Naive thymus-derived CD8-positive, alpha-beta T cell (primary cell): Measurements from ENCODE around the gene ADRA1B. TPM values are rescaled to one million over a fixed set of nuclear protein-coding genes. Genes with fewer than 3 reads are reported as not detected.
"Not testable (repeated sequence)": the region's sequence is repeated elsewhere in the genome, so short reads cannot be mapped to it uniquely, and the experiment has no call there.

ENCODE experiments used
- ATAC-seq, 2 donors: fragments of 150-1000 bp; cut with Tn5 transposase in 1 of 2; sonication (Bioruptor Pico), chemical (Tn5 transposase) in 1 of 2; 1 replicate in 1 of 2; 2 replicates in 1 of 2; pipeline ENCODE4 v1.10.0; 2021; ENCODE audit warnings: mild to moderate bottlenecking in 2 of 2, moderate library complexity in 2 of 2
- POLR2A ChIA-PET: fragments of 350-600 bp; sonication (Branson Sonifier 250); formaldehyde crosslinking; loops from one replicate; lab custom pipeline; 2021; ENCODE audit warnings: antibody characterized with exemption; lab: Charles Lee
- DNase-seq, 10 donors: peaks; one replicate each; pipeline versions ENCODE4 v3.0.0 to v3.0.0-alpha.2; 2020 to 2022
- H3K27ac Mint-ChIP-seq, 10 donors: one replicate each; pipeline ENCODE4 v1.8.0; 2020 to 2022; ENCODE audit warnings: mild to moderate bottlenecking in 10 of 10, mixed read lengths in 10 of 10, moderate library complexity in 4 of 10, inconsistent platforms in 1 of 10
- H3K27me3 Mint-ChIP-seq, 5 donors: one replicate each; pipeline ENCODE4 v1.8.0; 2021 to 2022; ENCODE audit warnings: mixed read lengths in 5 of 5
- H3K36me3 Mint-ChIP-seq, 3 donors: one replicate each; pipeline ENCODE4 v1.8.0; 2020 to 2022; ENCODE audit warnings: mixed read lengths in 3 of 3, mild to moderate bottlenecking in 2 of 3, inconsistent platforms in 1 of 3
- H3K4me1 Mint-ChIP-seq, 4 donors: one replicate each; pipeline ENCODE4 v1.8.0; 2021 to 2022; ENCODE audit warnings: mixed read lengths in 4 of 4
- H3K4me3 Mint-ChIP-seq, 10 donors: one replicate each; pipeline ENCODE4 v1.8.0; 2020 to 2022; ENCODE audit warnings: mild to moderate bottlenecking in 10 of 10, mixed read lengths in 10 of 10, moderate library complexity in 6 of 10, inconsistent platforms in 1 of 10
- H3K9me3 Mint-ChIP-seq, 9 donors: one replicate each; pipeline ENCODE4 v1.8.0; 2020 to 2022; ENCODE audit warnings: mixed read lengths in 9 of 9, mild to moderate bottlenecking in 3 of 9, inconsistent platforms in 1 of 9, moderate library complexity in 1 of 9
- polyA plus RNA-seq, 3 donors: library from polyadenylated mRNA; unstranded; fragments of 300-500 nt; fragmentation: Illumina TruSeq; gene quantifications; one replicate each; pipeline ENCODE4 v1.2.3, GENCODE V29; 2021
- total RNA-seq, 8 experiments: library from RNA in 2 of 8; stranded (reverse) in 2 of 8; gene quantifications; one replicate each; pipeline ENCODE4 v1.2.3 and lab custom pipeline; 2021 to 2026

ADRA1B gene
- total and polyA plus RNA-seq, 5 experiments from 2014 or later, result not detected

DNA sequence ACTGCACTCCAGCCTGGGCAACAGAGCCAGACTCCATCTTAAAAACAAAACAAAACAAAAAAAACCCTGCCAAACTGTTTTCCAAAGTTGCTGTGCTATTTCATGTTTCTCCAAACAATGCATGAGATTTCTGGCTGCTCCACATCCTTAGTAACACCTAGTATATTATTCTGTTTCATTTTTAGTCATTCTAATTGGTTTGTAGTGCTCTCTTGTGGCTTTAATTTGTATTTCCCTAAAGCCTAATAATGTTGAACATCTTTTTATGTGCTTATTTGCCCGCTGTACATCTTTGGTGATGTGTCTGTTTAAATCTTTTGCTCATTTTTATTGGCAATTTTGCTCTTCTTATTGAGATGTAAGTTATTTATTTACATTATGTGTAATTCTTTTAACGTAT lies 74.2 kb downstream of the ADRA1B start:
- DNase-seq (no peak), ATAC-seq (no peak)
- Mint-ChIP-seq H3K27me3 (peaks cover 18 to 42% (median 33%) of the 10 kb centered on the region in 5 donors), H3K4me1 (peaks cover 0 to 4% (median under 1%) of the 10 kb centered on the region in 4 donors), H3K9me3 (peaks cover 0 to 23% (median 9%) of the 10 kb centered on the region in 9 donors), H3K27ac (no peak overlapping the region), H3K4me3 (no peak overlapping the region), H3K36me3 (peaks cover 0 to 14% (median 0%) of the 10 kb centered on the region in 3 donors)
- POLR2A ChIA-PET, result no interaction called here

DNA sequence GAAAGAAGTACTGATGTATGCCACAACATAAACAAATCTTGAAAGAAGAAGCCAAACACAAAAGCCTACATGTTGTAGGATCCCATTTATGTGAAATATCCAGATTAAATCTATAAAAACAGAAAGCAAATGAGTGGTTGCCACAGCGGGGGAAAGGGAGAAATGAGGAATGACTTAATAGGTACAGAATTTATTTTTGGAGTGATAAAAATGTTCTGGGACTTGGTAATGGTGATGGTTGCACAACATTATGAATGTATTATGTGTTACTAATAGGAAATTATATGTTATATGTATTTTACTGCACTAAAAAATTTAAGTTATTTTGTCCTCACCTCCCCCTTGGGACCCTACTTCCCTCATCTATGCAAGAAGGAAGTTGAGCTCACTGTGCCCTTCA lies 76.3 kb downstream of the ADRA1B start:
- peaks cover 0 to 14% (median 0%) of the 10 kb centered on the region in 3 donors for H3K36me3 Mint-ChIP-seq
- POLR2A ChIA-PET, result no interaction called here
- DNase-seq (no peak), ATAC-seq (no peak)
- peaks cover 18 to 48% (median 30%) of the 10 kb centered on the region in 5 donors for H3K27me3 Mint-ChIP-seq
- peaks cover 0 to 23% (median 9%) of the 10 kb centered on the region in 9 donors for H3K9me3 Mint-ChIP-seq
- H3K27ac Mint-ChIP-seq, result no peak overlapping the region
- H3K4me1 Mint-ChIP-seq, result peaks cover 0 to 2% (median under 1%) of the 10 kb centered on the region in 4 donors
- no peak overlapping the region for H3K4me3 Mint-ChIP-seq

DNA sequence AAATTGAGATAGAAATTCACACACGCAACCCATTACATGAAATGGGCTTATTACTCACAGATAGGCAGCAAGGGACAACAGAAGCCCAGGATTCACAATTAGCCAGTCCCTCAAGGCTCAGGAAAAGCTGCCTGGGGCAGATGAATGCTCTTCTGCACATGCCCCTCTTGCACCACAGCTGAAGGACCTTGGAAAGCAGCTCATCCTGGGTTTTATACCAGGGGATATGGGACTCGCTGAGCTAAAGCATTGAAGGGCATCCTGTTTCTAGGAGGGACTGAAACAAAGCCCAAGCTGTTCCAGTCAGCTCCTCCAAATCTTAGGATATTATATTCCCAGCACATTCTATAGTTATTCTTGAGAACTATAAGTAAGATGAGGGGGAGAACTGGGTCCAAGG lies 76.9 kb downstream of the ADRA1B start:
- H3K4me3 Mint-ChIP-seq, result no peak overlapping the region
- no peak overlapping the region for H3K27ac Mint-ChIP-seq
- H3K4me1 Mint-ChIP-seq, result no peaks in the 10 kb centered on the region
- DNase-seq (no peak), ATAC-seq (no peak)
- peaks cover 18 to 45% (median 24%) of the 10 kb centered on the region in 5 donors for H3K27me3 Mint-ChIP-seq
- H3K36me3 Mint-ChIP-seq, result peaks cover 0 to 14% (median 0%) of the 10 kb centered on the region in 3 donors
- POLR2A ChIA-PET, result no interaction called here
- peaks cover 0 to 23% (median 9%) of the 10 kb centered on the region in 9 donors for H3K9me3 Mint-ChIP-seq

DNA sequence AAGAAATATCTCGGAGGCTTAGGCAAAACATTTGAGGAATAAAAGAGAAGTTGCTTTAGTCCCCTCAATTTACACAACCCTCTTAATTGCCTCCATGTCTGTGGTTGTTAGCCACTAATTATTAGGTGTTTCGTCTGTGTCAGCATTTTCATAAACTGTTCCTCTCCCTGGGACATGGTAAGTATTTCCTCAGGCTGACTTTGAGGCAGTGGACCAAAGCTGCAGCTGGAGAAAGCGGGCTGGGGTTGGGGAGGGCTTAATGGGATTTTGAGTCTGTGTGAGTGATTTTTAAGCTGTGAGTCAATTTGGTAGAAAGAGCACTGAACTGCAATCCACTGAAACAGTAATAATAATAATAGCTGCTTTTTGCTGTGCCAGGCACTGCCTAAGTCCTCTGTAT lies 79.6 kb downstream of the ADRA1B start:
- no peak for ATAC-seq
- H3K9me3 Mint-ChIP-seq, result peaks cover 0 to 23% (median 9%) of the 10 kb centered on the region in 9 donors
- H3K4me1 Mint-ChIP-seq, result no peaks in the 10 kb centered on the region
- no peak overlapping the region for H3K27ac Mint-ChIP-seq
- POLR2A ChIA-PET, result no interaction called here
- no peak overlapping the region for H3K4me3 Mint-ChIP-seq
- peaks cover 0 to 14% (median 0%) of the 10 kb centered on the region in 3 donors for H3K36me3 Mint-ChIP-seq
- H3K27me3 Mint-ChIP-seq, result peaks cover 16 to 42% (median 21%) of the 10 kb centered on the region in 5 donors
- no peak for DNase-seq

DNA sequence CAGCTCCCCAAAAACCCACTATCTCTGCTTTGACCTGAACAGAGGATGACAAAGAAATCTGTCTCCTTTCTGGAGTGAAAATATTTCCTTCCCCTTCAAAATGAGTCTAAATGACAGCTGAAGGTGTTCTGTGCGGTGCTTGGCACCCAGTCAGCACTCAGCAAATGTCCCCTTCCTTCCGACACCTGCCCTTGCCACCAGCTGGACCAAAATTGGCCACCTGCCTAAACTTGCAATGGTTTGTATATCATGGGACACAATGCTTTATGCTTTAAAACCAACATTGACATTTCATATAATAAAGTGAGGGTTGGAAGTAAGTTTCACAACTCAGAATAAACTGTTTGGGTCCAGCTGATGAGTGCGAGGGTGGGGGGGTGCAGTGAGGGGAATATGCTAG lies 85.2 kb downstream of the ADRA1B start:
- no peak overlapping the region for H3K4me3 Mint-ChIP-seq
- H3K36me3 Mint-ChIP-seq, result no peaks in the 10 kb centered on the region
- H3K27ac Mint-ChIP-seq, result no peak overlapping the region
- ATAC-seq (no peak), DNase-seq (no peak)
- no peaks in the 10 kb centered on the region for H3K4me1 Mint-ChIP-seq
- H3K27me3 Mint-ChIP-seq, result peaks cover 10 to 29% (median 18%) of the 10 kb centered on the region in 5 donors
- H3K9me3 Mint-ChIP-seq, result no peaks in the 10 kb centered on the region
- POLR2A ChIA-PET, result no interaction called here

DNA sequence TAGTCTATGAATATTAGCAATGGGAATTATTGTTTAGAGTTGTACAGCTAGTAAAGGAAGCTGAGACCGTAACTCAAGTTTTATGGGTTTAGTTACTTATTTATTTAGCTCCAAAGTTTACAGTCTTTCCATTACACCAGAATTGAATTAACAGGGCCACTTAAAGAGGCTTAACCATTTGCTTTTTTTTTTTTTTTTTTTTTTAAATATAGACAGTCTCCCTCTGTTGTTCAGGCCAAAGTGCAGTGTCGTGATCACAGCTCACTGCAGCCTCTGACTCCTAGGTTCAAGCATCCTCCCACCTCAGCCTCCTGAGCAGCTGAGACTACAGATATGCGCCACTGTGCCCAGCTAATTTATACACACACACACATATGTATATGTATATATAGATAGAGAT lies 91.2 kb downstream of the ADRA1B start:
- ATAC-seq, result no peak
- peaks cover 0 to 22% (median 4%) of the 10 kb centered on the region in 3 donors for H3K36me3 Mint-ChIP-seq
- peak overlapping the region in 3 of 10 donors; percentile 33 to 45 (median 36) for H3K4me3 Mint-ChIP-seq
- peak overlapping the region in 3 of 10 donors; percentile 36 to 99 (median 67) for H3K27ac Mint-ChIP-seq
- peaks cover 18 to 32% (median 31%) of the 10 kb centered on the region in 4 donors for H3K4me1 Mint-ChIP-seq
- DNase-seq, result no peak
- H3K27me3 Mint-ChIP-seq, result peaks cover 0 to 5% (median 2%) of the 10 kb centered on the region in 5 donors
- no peaks in the 10 kb centered on the region for H3K9me3 Mint-ChIP-seq
- POLR2A ChIA-PET, result interaction anchor here (2.9 kb wide), 1 partner anchor 112 kb away, joined by 11 read pairs; the partner anchor contains the start of gene PWWP2A

DNA sequence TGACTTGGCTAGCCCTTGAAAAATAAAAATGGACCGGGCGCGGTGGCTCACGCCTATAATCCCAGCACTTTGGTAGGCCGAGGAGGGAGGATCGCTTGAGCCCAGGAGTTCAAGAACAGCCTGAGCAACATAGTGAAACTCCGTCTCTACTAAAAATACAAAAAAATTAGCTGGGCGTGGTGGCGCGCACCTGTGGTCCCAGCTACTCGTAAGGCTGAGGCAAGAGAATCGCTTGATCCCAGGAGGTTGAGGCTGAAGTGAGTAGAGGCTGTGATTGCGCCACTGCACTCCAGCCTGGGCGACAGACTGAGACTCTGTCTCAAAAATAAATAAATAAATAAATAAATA lies 92.2 kb downstream of the ADRA1B start:
- not testable (repeated sequence) for H3K27me3 Mint-ChIP-seq, H3K9me3 Mint-ChIP-seq, ATAC-seq
- Mint-ChIP-seq H3K4me3 (peak overlapping the region in 9 of 10 donors; percentile 17 to 94 (median 33)), H3K36me3 (peaks cover 0 to 32% (median 4%) of the 10 kb centered on the region in 3 donors), H3K4me1 (peaks cover 18 to 32% (median 32%) of the 10 kb centered on the region in 4 donors), H3K27ac (peak overlapping the region in 8 of 10 donors; percentile 25 to 99 (median 81))
- peak in 2 of 10 donors; percentile 5 to 11 for DNase-seq
- POLR2A ChIA-PET, result interaction anchor here (0.5 to 2.9 kb wide), 3 partner anchors 31 to 410 kb away, joined by 3 to 11 read pairs (median 3); partner anchors contain the start of genes PWWP2A and SLU7

DNA sequence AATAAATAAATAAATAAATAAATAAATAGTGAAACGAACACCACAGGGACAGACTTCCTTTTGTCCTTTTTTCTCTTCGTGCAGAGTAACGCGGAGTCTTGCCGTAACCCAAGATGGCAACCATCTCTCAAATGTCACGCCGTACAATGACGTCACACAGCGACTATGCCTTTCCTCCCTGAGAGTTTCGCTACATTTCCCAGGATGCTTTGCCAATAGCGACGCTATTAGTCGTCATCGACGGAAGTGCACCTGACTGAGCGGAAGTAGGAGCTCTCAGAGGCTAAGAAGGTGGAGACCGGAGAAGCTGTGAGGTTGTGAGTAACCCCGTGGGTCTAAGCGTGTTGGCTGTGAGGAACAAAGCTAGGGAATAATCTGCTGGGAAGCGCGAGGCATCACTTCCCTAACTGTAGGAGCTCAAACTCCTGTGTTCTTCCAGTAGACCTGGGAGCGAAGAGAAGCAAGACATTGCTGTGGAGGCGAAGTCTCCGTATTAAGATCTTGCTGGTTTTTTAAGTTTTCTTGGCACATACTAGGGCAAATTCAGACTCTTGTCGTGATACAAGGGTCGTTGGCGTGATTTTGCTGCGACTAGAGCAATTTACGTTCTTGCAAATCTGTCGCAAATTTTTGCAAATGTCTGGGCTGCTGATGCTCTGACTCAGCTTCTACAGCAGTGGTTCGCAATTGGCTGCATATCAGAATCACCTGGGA lies 92.8 kb downstream of the ADRA1B start, which contains the start of gene TTC1:
TTC1 (plus strand) TSS at position 263 of the 714 bp plus-strand sequence. CDS start 1,390 bp downstream, outside the sequence.
- Mint-ChIP-seq H3K4me1 (peaks cover 18 to 32% (median 32%) of the 10 kb centered on the region in 4 donors), H3K36me3 (peaks cover 0 to 36% (median 4%) of the 10 kb centered on the region in 3 donors), H3K27me3 (no peaks in the 10 kb centered on the region), H3K4me3 (peak within 1 kb of the TSS; percentile 91 to 100 (median 94)), H3K9me3 (no peaks in the 10 kb centered on the region), H3K27ac (peak within 1 kb of the TSS; percentile 94 to 99 (median 96))
- DNase-seq (peak; percentile 69 to 97 (median 92)), ATAC-seq (peak; percentile 98)
- POLR2A ChIA-PET, result interaction anchor here (0.5 to 2.9 kb wide), 4 partner anchors 13 to 410 kb away, joined by 3 to 11 read pairs (median 3); partner anchors contain the start of genes PWWP2A and SLU7

DNA sequence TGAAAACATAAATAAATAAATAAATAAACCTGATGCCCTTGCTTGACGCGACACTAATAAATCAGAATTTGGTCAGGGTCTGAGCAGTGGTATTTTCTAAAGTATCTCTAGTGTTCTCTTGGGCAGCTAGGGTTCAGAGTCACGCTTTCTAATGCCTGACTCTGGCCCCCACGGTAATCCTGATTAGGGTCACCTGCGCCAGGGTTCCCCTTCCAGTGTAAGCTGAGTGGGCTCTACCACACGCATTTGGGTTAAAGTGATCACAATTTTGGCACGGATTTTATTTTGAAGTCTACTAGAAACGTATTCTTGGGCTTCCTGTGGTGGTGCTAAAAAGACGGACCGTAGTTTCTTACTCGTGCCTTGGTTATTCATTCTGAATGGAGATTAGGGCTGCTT lies 93.3 kb downstream of the ADRA1B start:
- peaks cover 0 to 36% (median 4%) of the 10 kb centered on the region in 3 donors for H3K36me3 Mint-ChIP-seq
- H3K27ac Mint-ChIP-seq, result peak overlapping the region; percentile 94 to 99 (median 96)
- POLR2A ChIA-PET, result interaction anchor here (0.6 to 2.9 kb wide), 3 partner anchors 12 to 409 kb away, joined by 3 to 11 read pairs (median 3); partner anchors contain the start of genes PWWP2A and SLU7
- H3K9me3 Mint-ChIP-seq, result no peaks in the 10 kb centered on the region
- H3K4me1 Mint-ChIP-seq, result peaks cover 18 to 32% (median 32%) of the 10 kb centered on the region in 4 donors
- no peaks in the 10 kb centered on the region for H3K27me3 Mint-ChIP-seq
- ATAC-seq (no peak), DNase-seq (no peak)
- H3K4me3 Mint-ChIP-seq, result peak overlapping the region; percentile 91 to 100 (median 94)

DNA sequence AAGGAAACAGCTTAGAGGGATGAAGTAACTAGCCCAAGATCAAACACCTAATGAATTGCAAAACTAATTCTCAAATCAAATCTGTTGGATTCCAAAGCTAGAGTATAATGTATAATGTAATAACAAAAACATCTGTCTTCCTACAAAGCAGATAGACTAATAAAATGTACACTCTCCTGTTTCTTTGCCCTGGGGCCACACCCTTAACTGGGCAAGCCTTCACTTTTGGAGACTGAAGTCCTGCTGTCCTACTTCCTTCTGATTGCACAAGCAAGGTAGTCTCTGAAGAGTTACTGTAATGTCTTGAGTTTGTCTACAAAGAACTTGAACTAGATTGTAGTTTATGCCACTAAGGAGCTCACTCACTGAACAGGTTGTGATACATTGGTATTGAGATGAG lies 95.2 kb downstream of the ADRA1B start:
- no peak for DNase-seq
- peak overlapping the region in 3 of 10 donors; percentile 45 to 56 (median 51) for H3K27ac Mint-ChIP-seq
- ATAC-seq, result no peak
- H3K36me3 Mint-ChIP-seq, result peaks cover 0 to 46% (median 6%) of the 10 kb centered on the region in 3 donors
- POLR2A ChIA-PET, result no interaction called here
- no peaks in the 10 kb centered on the region for H3K27me3 Mint-ChIP-seq
- no peaks in the 10 kb centered on the region for H3K9me3 Mint-ChIP-seq
- H3K4me3 Mint-ChIP-seq, result peak overlapping the region in 7 of 10 donors; percentile 3 to 100 (median 48)
- H3K4me1 Mint-ChIP-seq, result peaks cover 21 to 41% (median 34%) of the 10 kb centered on the region in 4 donors

DNA sequence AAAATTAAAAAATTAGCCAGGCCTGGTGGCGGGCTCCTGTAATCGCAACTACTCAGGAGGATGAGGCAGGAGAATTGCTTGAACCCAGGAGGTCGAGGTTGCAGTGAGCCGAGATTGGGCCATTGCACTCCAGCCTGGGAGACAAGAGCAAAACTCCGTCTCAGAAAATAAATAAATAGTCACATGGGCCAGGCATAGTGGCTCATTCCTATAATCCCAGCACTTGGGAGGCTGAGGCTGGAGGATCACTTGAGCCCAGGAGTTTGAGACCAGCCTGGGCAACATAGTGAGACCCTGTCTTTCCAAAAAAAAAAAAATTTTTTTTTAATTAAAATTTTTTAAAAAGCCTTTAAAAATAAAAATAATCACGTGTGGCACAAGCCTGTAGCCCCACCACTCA lies 97.9 kb downstream of the ADRA1B start:
- H3K9me3 Mint-ChIP-seq, ATAC-seq, H3K27ac Mint-ChIP-seq, POLR2A ChIA-PET, H3K27me3 Mint-ChIP-seq, DNase-seq, H3K4me3 Mint-ChIP-seq: not testable (repeated sequence)
- H3K4me1 Mint-ChIP-seq, result peaks cover 17 to 40% (median 28%) of the 10 kb centered on the region in 4 donors
- peaks cover 0 to 64% (median 9%) of the 10 kb centered on the region in 3 donors for H3K36me3 Mint-ChIP-seq

DNA sequence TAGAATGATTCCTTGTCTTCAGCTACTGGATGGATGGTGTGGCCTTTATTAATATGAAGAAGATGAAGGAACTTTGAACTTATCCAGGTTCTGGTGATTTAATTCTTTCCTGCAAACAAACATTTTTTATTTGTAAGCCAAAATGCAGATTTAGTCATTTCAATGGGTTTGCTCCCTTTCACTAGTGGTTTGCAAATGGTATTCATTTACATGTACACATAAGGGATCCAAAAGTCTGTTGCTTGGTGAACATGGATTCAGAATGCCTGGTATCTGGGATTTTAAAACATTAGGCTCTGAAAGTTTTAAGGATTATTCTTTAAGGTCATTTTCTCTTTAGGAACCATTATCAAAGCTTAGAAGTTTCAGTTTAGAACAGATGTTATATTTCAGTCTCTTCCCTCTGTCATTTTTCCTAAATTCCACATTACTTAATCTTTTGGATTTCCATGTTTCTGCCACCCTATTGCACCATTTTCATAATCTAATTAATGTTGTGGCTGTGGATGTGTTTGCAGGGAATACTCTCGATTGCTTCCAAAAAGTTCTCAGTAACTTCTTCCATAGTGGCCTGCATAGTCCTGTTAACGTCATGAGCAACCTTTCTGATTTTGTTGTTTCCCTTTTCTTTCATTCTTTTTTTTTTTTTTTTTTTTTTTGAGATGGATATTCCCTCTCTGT lies 102.8 kb downstream of the ADRA1B start:
- H3K27ac Mint-ChIP-seq, result peak overlapping the region in 1 of 10 donors; percentile 77
- no peaks in the 10 kb centered on the region for H3K27me3 Mint-ChIP-seq
- H3K4me3 Mint-ChIP-seq, result no peak overlapping the region
- peaks cover 10 to 36% (median 20%) of the 10 kb centered on the region in 4 donors for H3K4me1 Mint-ChIP-seq
- H3K36me3 Mint-ChIP-seq, result peaks cover 0 to 52% (median 11%) of the 10 kb centered on the region in 3 donors
- no peaks in the 10 kb centered on the region for H3K9me3 Mint-ChIP-seq
- no peak for DNase-seq
- no peak for ATAC-seq
- POLR2A ChIA-PET, result no interaction called here
